Endothelial cell of umbilical vein (primary cell): ENCODE measurements around the gene WNT16. TPM values are rescaled to one million over a fixed set of nuclear protein-coding genes. Genes with fewer than 3 reads are reported as not detected.

Experiments used
- BruUV-seq: library from RNA; stranded (reverse); fragments of 400-500 nt; replicated peaks from 2 replicates; lab custom pipeline; 2021; lab: Mats Ljungman, UMichigan
- CTCF ChIA-PET: fragments of 300-600, 350-600 bp; sonication (Branson Sonifier 250); formaldehyde crosslinking; loops from one replicate; lab custom pipeline; 2021; ENCODE audit warnings: antibody characterized with exemption, inconsistent platforms; lab: Charles Lee
- POLR2A ChIA-PET: fragments of 300-600, 350-600 bp; sonication (Branson Sonifier 250); formaldehyde crosslinking; loops from one replicate; lab custom pipeline; 2021; ENCODE audit warnings: antibody characterized with exemption, inconsistent platforms; lab: Charles Lee
- DNase-seq: peaks from one replicate; pipeline ENCODE4 v3.0.0-alpha.2; 2011; ENCODE audit warnings: low read depth, low spot score
- FAIRE-seq: peaks from 2 replicates; lab custom pipeline; 2011; peaks lifted over from hg19 to GRCh38; lab: Jason Lieb, UNC
- H2AFZ ChIP-seq: 2 replicates; pipeline ENCODE4 v1.6.0; 2012; ENCODE audit warnings: low read depth, low read length, control low read depth, inconsistent platforms
- H3K27ac ChIP-seq: 2 replicates; pipeline ENCODE4 v1.5.1; 2011; ENCODE audit warnings: low read depth, mild to moderate bottlenecking, control low read depth, low read length, moderate library complexity; ENCODE audit not compliant: insufficient read depth
- H3K27me3 ChIP-seq, 2 experiments: 2 replicates each; pipeline versions ENCODE4 v1.6.0 to v1.6.1; 2011; ENCODE audit warnings: low read length in 2 of 2, mixed read lengths in 1 of 2; ENCODE audit not compliant: control insufficient read depth in 2 of 2, insufficient read depth in 2 of 2
- H3K36me3 ChIP-seq, 2 experiments: 2 replicates in 1 of 2; 3 replicates in 1 of 2; pipeline ENCODE4 v1.5.1; 2011; ENCODE audit warnings: low read length in 2 of 2, mild to moderate bottlenecking in 1 of 2, moderate library complexity in 1 of 2; ENCODE audit not compliant: control insufficient read depth in 2 of 2, insufficient read depth in 2 of 2; ENCODE audit errors: extremely low read depth in 1 of 2
- H3K4me1 ChIP-seq: 3 replicates; pipeline ENCODE4 v1.5.1; 2011; ENCODE audit warnings: mild to moderate bottlenecking, low read length; ENCODE audit not compliant: control insufficient read depth, insufficient read depth; ENCODE audit errors: extremely low read depth
- H3K4me2 ChIP-seq: 2 replicates; pipeline ENCODE4 v1.6.1; 2011; ENCODE audit warnings: low read length, control low read depth, mixed read lengths; ENCODE audit not compliant: insufficient read depth
- H3K4me3 ChIP-seq, 3 experiments: fragments of 200-600 bp in 1 of 3; sonication (generic), shearing (Covaris generic) in 1 of 3; replicated peaks in 1 of 3; 2 replicates each; pipeline ENCODE4 v1.5.1; 2011 to 2016; ENCODE audit warnings: control low read depth in 3 of 3, low read length in 3 of 3, mild to moderate bottlenecking in 2 of 3, inconsistent platforms in 1 of 3, low read depth in 1 of 3, moderate library complexity in 1 of 3; ENCODE audit not compliant: insufficient read depth in 1 of 3
- H3K79me2 ChIP-seq: 2 replicates; pipeline ENCODE4 v1.6.0; 2012; ENCODE audit warnings: low read length, inconsistent platforms; ENCODE audit not compliant: control insufficient read depth, insufficient read depth
- H3K9ac ChIP-seq: replicated peaks from 2 replicates; pipeline ENCODE3; 2011; ENCODE audit warnings: low read length, control low read depth; ENCODE audit not compliant: insufficient read depth; ENCODE audit errors: extremely low read depth
- H3K9me1 ChIP-seq: replicated peaks from 3 replicates; pipeline ENCODE4 v1.6.0; 2011; ENCODE audit warnings: mild to moderate bottlenecking, low read length; ENCODE audit not compliant: control insufficient read depth, insufficient read depth; ENCODE audit errors: extremely low read depth
- H3K9me3 ChIP-seq: replicated peaks from 2 replicates; pipeline ENCODE4 v1.5.1; 2012; ENCODE audit warnings: low read length, inconsistent platforms; ENCODE audit not compliant: control insufficient read depth, insufficient read depth
- H4K20me1 ChIP-seq: replicated peaks from 2 replicates; pipeline ENCODE3; 2011; ENCODE audit warnings: mild to moderate bottlenecking, low read length; ENCODE audit not compliant: control insufficient read depth, insufficient read depth; ENCODE audit errors: extremely low read depth
- CTCF ChIP-seq, 2 donors: IDR thresholded peaks; 1 replicate in 1 of 2; 2 replicates in 1 of 2; pipeline ENCODE4 v1.5.1; 2011; ENCODE audit warnings: low read length in 2 of 2, mild to moderate bottlenecking in 2 of 2, moderate library complexity in 2 of 2, control low read depth in 1 of 2, inconsistent platforms in 1 of 2, low read depth in 1 of 2; ENCODE audit not compliant: insufficient read depth in 1 of 2; ENCODE audit errors: extremely low read depth in 1 of 2
- EZH2 ChIP-seq: IDR thresholded peaks from 2 replicates; pipeline ENCODE4 v1.6.1; 2012; ENCODE audit warnings: borderline replicate concordance, low read depth, mild to moderate bottlenecking, moderate library complexity, low read length, inconsistent platforms; ENCODE audit not compliant: severe bottlenecking
- FOS ChIP-seq: IDR thresholded peaks from 2 replicates; pipeline ENCODE4 v1.6.1; 2011; ENCODE audit warnings: mild to moderate bottlenecking, low read length, moderate library complexity, borderline replicate concordance; ENCODE audit not compliant: insufficient read depth
- GATA2 ChIP-seq: IDR thresholded peaks from 2 replicates; pipeline ENCODE4 v1.7.0; 2011; ENCODE audit warnings: low read depth, mild to moderate bottlenecking, moderate library complexity, mixed read lengths, low read length; ENCODE audit not compliant: insufficient read length, insufficient read depth
- MAX ChIP-seq: IDR thresholded peaks from 2 replicates; pipeline ENCODE4 v1.6.1; 2011; ENCODE audit not compliant: insufficient read depth, insufficient read length
- POLR2A ChIP-seq: IDR thresholded peaks from 2 replicates; pipeline ENCODE4 v1.6.1; 2012; ENCODE audit warnings: low read depth, mild to moderate bottlenecking, control low read depth, low read length
- dilution Hi-C: fragments of 300-500 bp; cut with MboI; formaldehyde crosslinking; loops from one replicate; pipeline ENCODE4 v1.15.0; 2019; ENCODE audit warnings: low sequenced_read_pairs; ENCODE audit not compliant: extremely low pct_ligation_motif_present
- intact Hi-C: fragments of 100-400 bp; cut with micrococcal nuclease; formaldehyde crosslinking; loops from one replicate; pipeline ENCODE4 v1.10.0; 2022
- polyA plus RNA-seq, 4 experiments: library from polyadenylated mRNA; depleted of rRNA in 3 of 4; stranded (reverse) in 3 of 4; unstranded in 1 of 4; fragments of >200 nt; gene quantifications; 2 replicates each; pipeline versions ENCODE4 v1.2.1 to v1.2.3, GENCODE V29; 2011 to 2012; ENCODE audit warnings: missing spikeins in 1 of 4
- total RNA-seq: library from RNA; stranded (reverse); gene quantifications from 2 replicates; pipeline ENCODE4 v1.2.3, GENCODE V29; 2021

Gene WNT16
- total and polyA plus RNA-seq, 2 donors (not counting 3 experiments of a cell fraction or from before 2014, with no cell fraction given) = not detected

- CTCF ChIA-PET = interaction anchor here (1.5 kb wide), 1 partner anchor 11 kb away, joined by 5 read pairs; no protein-coding TSS in a partner anchor
- Histone ChIP-seq H3K4me1 (no peaks in the 10 kb centered on the region), H2AFZ (no peak overlapping the region), H3K4me2 (no peak overlapping the region), H3K9me3 (no peaks in the 10 kb centered on the region), H4K20me1 (no peaks in the 10 kb centered on the region), H3K27me3 (no peaks in the 10 kb centered on the region), H3K27ac (no peak overlapping the region), H3K9ac (no peak overlapping the region), H3K4me3 (no peak overlapping the region), H3K36me3 (peaks cover 6 to 17% of the 10 kb centered on the region in 2 experiments), H3K9me1 (no peaks in the 10 kb centered on the region), H3K79me2 (no peaks in the 10 kb centered on the region)
- no peak for TF ChIP-seq GATA2
- no peak for TF ChIP-seq MAX
- TF ChIP-seq EZH2 = no peak
- TF ChIP-seq CTCF (IDR thresholded peaks at IDR 0.05; ENCODE audit: extremely low read depth in 1 of 2, insufficient read depth in 1 of 2, low read depth in 1 of 2, low read length in 2 of 2) = no peak
- TF ChIP-seq FOS = no peak
- TF ChIP-seq POLR2A = no peak
- no TSS peak for BruUV-seq
- FAIRE-seq (no peak), DNase-seq (no peak)
- intact Hi-C loops (loop anchor here (10.0 kb wide), 1 partner anchor 501 kb away; the partner anchor contains the start of gene TSPAN12), dilution Hi-C loops (no loop called here)
- POLR2A ChIA-PET = no interaction called here
Measured at GRCh38 chr7:121355574-121355973, 26.8 kb downstream of the WNT16 start.
